ENCODE measurements around the gene CLEC2A.
"Not testable (repeated sequence)": the region's sequence is repeated elsewhere in the genome, so short reads cannot be mapped to it uniquely, and the experiment has no call there.

The CLEC2A gene

DNA sequence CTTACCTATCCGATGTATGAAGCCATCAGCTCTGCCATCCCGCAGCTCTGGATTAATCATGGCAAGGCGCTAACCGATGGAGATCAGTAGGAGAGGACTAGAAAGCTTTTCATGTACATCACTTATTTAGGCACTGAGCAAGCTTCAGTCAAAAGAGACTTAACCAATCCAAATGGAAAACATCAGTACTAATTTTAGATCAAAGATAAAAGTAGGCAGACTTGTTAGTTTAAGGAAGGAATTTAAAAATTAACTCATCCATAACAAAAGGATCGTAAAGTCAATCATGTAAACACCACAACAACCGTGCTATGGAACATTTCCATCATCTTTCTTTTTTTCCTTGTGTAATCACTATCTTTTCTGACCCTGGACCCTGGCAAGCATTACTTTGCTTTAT, at the start of gene CLEC2A:
CLEC2A (minus strand) TSS at position 101 of the 400 bp plus-strand sequence; CDS start at position 60, 41 bp downstream.
- DNase-seq (ENCODE audit: low read depth): no peak

- no peak for DNase-seq (ENCODE audit: low read depth)
Measured at GRCh38 chr12:9980126-9980525, 48.0 kb upstream of the CLEC2A start.

DNA sequence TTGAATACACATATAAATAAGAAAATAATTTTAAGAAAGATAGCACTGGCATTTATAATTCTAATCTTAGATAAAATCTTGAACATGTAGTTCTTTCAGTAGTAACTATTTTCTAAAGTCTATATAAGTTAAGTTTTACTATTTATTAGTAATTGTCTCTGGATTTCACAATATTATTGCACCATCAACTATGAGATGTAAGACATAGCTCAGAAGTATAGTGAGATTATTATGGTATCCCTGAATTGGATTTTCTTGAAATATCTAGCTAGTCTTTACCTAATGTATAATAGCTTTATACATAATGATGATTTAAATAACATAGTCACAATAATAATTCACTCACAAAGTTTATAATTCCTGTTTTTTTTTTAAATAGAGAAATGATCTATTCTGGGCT, 45.7 kb upstream of the CLEC2A start:
- DNase-seq (ENCODE audit: low read depth): no peak

- not testable (repeated sequence) for DNase-seq (ENCODE audit: low read depth)
Measured at GRCh38 chr12:9976626-9977025, 44.5 kb upstream of the CLEC2A start.

GRCh38 chr12:9975614-9976013, 43.4 kb upstream of the CLEC2A start:
- no peak for DNase-seq (ENCODE audit: low read depth)

DNA sequence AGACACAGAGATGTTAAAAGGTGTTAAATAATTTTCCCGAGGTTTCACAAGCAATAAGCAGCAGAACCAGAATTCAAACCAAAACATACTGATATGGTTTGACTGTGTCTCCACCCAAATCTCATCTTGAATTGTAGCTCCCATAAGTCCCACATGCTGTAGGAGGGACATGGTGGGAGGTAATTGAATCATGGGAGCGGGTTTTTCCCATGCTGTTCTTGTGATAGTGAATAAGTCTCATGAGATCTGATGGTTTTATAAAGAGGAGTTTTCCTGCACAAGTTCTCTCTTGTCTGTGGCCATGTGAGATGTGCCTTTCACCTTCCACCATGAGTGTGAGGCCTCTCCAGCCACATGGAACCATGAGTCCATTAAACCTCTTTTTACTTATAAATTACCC, 42.6 kb upstream of the CLEC2A start:
- DNase-seq (ENCODE audit: low read depth): not testable (repeated sequence)

- no peak for DNase-seq (ENCODE audit: low read depth)
Measured at GRCh38 chr12:9973949-9974348, 41.8 kb upstream of the CLEC2A start.

DNA sequence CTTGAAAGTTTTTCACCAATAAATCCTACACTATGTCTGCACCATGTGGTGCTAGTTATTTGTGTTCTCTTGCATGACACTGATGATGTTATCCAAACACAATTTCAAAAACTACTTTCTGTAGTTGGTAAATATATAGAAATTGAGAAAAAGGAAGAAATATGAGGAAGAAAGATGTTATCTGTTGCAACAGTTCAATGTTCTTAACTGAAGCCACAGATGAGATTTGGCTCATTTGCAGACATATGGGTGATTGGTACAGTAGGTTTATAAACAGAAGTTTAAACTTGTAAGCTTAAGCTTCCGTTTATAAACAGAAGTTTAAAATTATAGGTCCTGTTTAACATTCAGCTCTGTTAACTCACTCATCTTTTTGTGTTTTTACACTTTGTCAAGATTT, 39.0 kb upstream of the CLEC2A start, which contains the start of gene CLEC12A:
CLEC12A (plus strand) TSS at position 229 of the 400 bp plus-strand sequence. CDS start 188 bp downstream, outside the sequence.
- DNase-seq (ENCODE audit: low read depth): peak; percentile 2

DNA sequence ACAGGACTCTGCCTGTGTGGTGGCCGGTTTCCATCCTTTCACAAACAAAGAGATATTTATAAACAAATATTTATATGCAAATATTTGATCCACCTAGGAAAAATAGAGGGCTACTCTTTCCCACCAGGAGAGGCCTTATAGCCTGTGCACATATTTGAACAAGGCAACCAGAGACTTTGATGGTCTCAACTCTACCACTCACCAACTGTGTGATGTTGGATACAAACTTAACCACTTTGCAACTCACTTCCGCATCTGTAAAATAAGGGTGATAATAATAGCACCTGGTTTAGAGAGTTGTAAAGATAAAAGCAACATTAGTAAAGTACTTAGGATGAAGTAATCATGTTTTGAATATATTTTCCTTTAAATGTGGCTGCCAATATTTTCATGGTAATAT, 37.5 kb upstream of the CLEC2A start:
- DNase-seq (ENCODE audit: low read depth): no peak

- DNase-seq (ENCODE audit: low read depth): no peak
Measured at GRCh38 chr12:9961901-9962300, 29.7 kb upstream of the CLEC2A start.

GRCh38 chr12:9961106-9961505, 28.9 kb upstream of the CLEC2A start:
- no peak for DNase-seq (ENCODE audit: low read depth)

DNA sequence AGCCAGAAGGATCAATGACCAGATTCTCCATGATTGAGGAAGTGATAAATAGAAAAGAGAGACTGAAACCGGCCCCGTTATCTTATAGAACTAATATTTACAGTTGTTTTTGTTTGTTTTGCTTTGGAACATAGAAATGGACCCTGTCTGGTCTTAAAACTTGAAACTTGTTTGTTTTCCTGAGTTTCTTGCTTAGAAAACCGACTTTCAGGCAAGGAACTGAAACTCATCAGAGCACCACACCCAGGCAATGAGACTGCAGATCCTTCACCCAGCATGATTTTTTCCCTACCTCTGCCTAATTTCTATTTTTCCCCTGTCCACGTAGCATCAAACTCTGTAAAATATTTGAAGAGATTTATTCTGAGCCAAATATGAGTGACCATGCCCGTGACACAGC, 28.4 kb upstream of the CLEC2A start:
- DNase-seq (ENCODE audit: low read depth): no peak

DNA sequence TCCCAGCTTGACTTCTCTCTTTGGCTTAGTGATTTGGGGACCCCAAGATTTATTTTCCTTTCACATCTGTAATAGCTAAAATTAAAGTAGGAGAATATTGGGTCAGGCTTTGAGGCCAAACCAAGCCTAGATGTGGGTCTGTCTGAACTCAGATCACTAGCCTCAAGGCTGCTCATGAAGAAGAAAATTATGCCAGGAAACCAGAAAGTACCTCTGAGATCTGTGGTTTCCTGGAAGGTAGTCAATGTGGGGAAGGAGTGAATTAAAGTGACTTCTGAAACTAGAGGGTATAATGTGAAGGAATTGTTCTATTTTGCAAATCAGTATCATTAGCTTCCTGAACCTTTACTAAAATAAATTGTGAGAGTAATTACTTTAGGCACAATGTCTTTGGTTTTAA, 25.7 kb upstream of the CLEC2A start:
- DNase-seq (ENCODE audit: low read depth): no peak

- DNase-seq (ENCODE audit: low read depth): not testable (repeated sequence)
Measured at GRCh38 chr12:9952954-9953729, 21.0 kb upstream of the CLEC2A start.

GRCh38 chr12:9951026-9951675, 19.0 kb upstream of the CLEC2A start:
- no peak for DNase-seq (ENCODE audit: low read depth)

- no peak for DNase-seq (ENCODE audit: low read depth)
Measured at GRCh38 chr12:9948606-9949296, 16.6 kb upstream of the CLEC2A start.

DNA sequence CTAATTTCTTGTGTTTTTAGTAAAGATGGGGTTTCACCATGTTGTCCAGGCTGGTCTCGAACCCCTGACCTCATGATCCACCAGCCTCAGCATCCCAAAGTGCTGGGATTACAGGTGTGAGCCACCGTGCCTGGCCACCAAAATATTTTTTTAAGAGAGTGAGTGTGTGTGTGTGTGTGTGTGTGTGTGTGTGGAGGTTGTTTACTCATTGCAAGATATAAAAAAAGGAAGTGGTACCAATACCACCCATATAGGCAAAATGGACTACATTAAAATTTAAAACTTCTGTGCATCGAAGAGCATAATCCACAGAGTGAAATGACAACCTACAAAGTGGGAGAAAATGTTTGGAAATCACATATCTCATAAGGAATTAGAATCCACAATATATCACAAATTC, 15.5 kb upstream of the CLEC2A start:
- DNase-seq (ENCODE audit: low read depth): no peak

GRCh38 chr12:9944391-9944790, 12.2 kb upstream of the CLEC2A start:
- no peak for DNase-seq (ENCODE audit: low read depth)

DNA sequence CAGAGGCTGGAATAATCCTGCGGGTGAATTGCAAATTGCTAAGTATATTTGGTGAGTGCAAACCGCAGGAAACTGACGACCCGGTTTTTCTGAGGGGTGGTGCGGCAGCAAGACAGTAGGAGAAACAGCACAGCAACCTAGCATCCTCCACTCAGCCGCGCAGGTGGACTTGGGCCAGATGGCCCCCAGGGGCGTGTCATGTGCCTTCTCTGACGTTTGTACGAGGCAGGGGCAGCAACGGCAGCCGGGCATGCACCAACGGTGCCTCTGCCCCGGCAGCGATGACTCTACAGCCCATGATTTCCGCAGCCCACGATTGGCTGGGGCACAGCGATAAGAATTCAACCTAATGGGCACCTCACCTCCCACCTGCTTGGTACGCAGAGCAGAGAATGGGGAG, 11.1 kb upstream of the CLEC2A start:
- no peak for DNase-seq (ENCODE audit: low read depth)

- DNase-seq (ENCODE audit: low read depth): no peak
Measured at GRCh38 chr12:9941838-9942237, 9.7 kb upstream of the CLEC2A start.

- DNase-seq (ENCODE audit: low read depth): no peak
Measured at GRCh38 chr12:9940375-9940774, 8.2 kb upstream of the CLEC2A start.

- no peak for DNase-seq (ENCODE audit: low read depth)
Measured at GRCh38 chr12:9936591-9936990, 4.4 kb upstream of the CLEC2A start.

DNA sequence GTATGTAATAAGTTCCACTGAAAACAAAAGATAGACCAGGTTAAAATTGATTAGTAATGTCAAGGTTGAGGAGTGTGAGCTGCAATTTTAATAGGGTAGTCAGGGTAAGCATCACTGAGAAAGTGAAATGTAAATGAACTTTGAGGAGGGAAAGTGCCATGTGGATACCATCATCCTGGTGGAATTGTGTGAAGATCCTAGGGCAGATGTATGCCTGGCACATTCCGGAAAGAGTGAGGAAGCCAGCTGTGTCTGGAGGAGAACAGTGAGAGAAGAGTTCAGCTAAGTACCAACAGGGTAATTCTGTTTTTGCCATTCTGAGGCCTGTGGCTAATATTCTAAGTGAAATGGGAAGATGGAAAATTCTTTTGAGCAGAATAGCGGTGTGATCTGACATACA, 2.9 kb upstream of the CLEC2A start:
- no peak for DNase-seq (ENCODE audit: low read depth)
